ENCODE data around the gene USP48. TPM values are rescaled to one million over a fixed set of nuclear protein-coding genes. Genes with fewer than 3 reads are reported as not detected.

USP48 gene
- polyA plus RNA-seq, 3 donors, result 57.2 to 80.3 (median 70.5) TPM

Other genes starting within 250 kb of the USP48 start
- 10 to 100 TPM; 20.8 to 23.1 (median 22.5) TPM for gene RAP1GAP, start 113.8 kb downstream of the USP48 start, polyA plus RNA-seq (ENCODE audit: insufficient read length in 3 of 3)
- 1 to 10 TPM; 3.7 to 5.8 (median 4.0) TPM for gene LDLRAD2, start 29.1 kb upstream of the USP48 start, polyA plus RNA-seq (ENCODE audit: insufficient read length in 3 of 3)
- 100 to 1,000 TPM; 173 to 209 (median 188) TPM for gene HSPG2, start 154.2 kb upstream of the USP48 start, polyA plus RNA-seq (ENCODE audit: insufficient read length in 3 of 3)
- under 1 TPM in 1 of 3 donors, not detected in 2; 0.36 TPM for gene CELA3B, start 193.9 kb upstream of the USP48 start, polyA plus RNA-seq (ENCODE audit: insufficient read length in 3 of 3)
- not detected for gene CELA3A, start 218.5 kb upstream of the USP48 start, polyA plus RNA-seq (ENCODE audit: insufficient read length in 3 of 3)

Measured in renal pelvis (tissue), 3 donors.